GM23248 (cell line): ENCODE results near the gene CTXN3.

Source experiments
- EZH2 ChIP-seq: fragments of 200-600 bp; sonication (generic); IDR thresholded peaks from 2 replicates; pipeline ENCODE4 v1.6.1; 2018; ENCODE audit warnings: antibody characterized with exemption, mild to moderate bottlenecking; ENCODE audit not compliant: insufficient read depth, poor library complexity, severe bottlenecking
- EZH2phosphoT487 ChIP-seq: fragments of 200-600 bp; sonication (generic); IDR thresholded peaks from 2 replicates; pipeline ENCODE4 v1.6.1; 2018; ENCODE audit warnings: antibody characterized with exemption, moderate library complexity, mild to moderate bottlenecking, low read depth; ENCODE audit not compliant: insufficient read depth

DNA sequence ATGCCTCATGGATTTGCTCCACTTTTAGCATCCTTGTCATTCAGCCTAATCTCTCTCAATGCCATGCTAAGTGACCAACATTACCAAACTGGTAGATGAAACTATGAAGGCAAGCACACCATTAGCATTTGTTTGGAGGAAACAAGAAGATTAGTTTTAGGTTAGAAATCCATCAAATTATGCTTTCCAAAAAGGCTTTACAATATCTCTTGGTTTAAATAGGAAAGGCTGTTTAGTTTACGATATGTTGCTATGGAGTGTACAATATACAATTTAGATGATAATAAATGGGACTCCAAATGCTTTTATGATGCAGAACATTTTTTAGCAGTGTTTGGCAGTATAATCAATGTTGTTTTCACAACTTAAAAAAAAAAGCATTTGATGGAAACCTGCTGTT lies 47.8 kb upstream of the CTXN3 start:
- TF ChIP-seq EZH2 (no peak), EZH2phosphoT487 (no peak)
